Prostate gland (tissue), 2 donors: ENCODE data around the gene RPL10L. TPM values are rescaled to one million over a fixed set of nuclear protein-coding genes. Genes with fewer than 3 reads are reported as not detected.

Experiments
- DNase-seq: peaks from one replicate; pipeline ENCODE4 v3.0.0-alpha.2; 2019; ENCODE audit warnings: low spot score
- H3K27ac ChIP-seq, 2 donors: fragments of 200-600 bp; sonication (generic); 2 replicates each; pipeline ENCODE4 v1.5.1; 2017 to 2019
- H3K27me3 ChIP-seq: fragments of 200-600 bp; sonication (generic); replicated peaks from 2 replicates; pipeline ENCODE4 v1.5.1; 2019; ENCODE audit not compliant: insufficient read depth
- H3K36me3 ChIP-seq, 2 donors: fragments of 200-600 bp; sonication (generic); 1 replicate in 1 of 2; 2 replicates in 1 of 2; pipeline versions ENCODE4 v1.5.1 to v1.8.1; 2017 to 2019
- H3K4me1 ChIP-seq: fragments of 200-600 bp; sonication (generic); replicated peaks from 2 replicates; pipeline ENCODE4 v1.5.1; 2019
- H3K4me3 ChIP-seq, 2 donors: fragments of 200-600 bp; sonication (generic); 2 replicates each; pipeline ENCODE4 v1.5.1; 2017 to 2019
- H3K9me3 ChIP-seq: fragments of 200-600 bp; sonication (generic); 2 replicates; pipeline ENCODE4 v1.5.1; 2017
- POLR2A ChIP-seq: fragments of 450-650 bp; IDR thresholded peaks from one replicate; pipeline ENCODE4 v1.6.1; 2016; ENCODE audit warnings: antibody characterized with exemption, mild to moderate bottlenecking
- POLR2AphosphoS5 ChIP-seq: sonication (generic); formaldehyde crosslinking; IDR thresholded peaks from one replicate; pipeline ENCODE4 v1.6.1; 2017; ENCODE audit warnings: antibody characterized with exemption
- WGBS: methylation state at CpG from one replicate; pipeline ENCODE4 v1.1.5; 2018; 5-methylcytosine and 5-hydroxymethylcytosine counted together
- intact Hi-C: fragments of 100-400 bp; cut with DNase I; formaldehyde crosslinking; loops from one replicate; pipeline ENCODE4 v1.14.2; 2022
- total RNA-seq, 2 donors: library from RNA; depleted of rRNA; stranded (reverse); fragments of >200 nt; gene quantifications; one replicate each; pipeline ENCODE4 v1.1.0, GENCODE V29; 2016
- TF ChIP-seq, protein P1 (sequence below), 4 experiments: fragments of 200-600 bp in 2 of 4; fragments of 450-650 bp in 2 of 4; sonication (generic) in 2 of 4; IDR thresholded peaks; 1 replicate in 3 of 4; 2 replicates in 1 of 4; pipeline ENCODE4 v1.5.1; 2016 to 2019; ENCODE audit warnings: antibody characterized with exemption in 4 of 4, mild to moderate bottlenecking in 2 of 4, moderate library complexity in 2 of 4

Gene RPL10L
- total RNA-seq: 1 to 10 TPM in 1 of 2 donors, not detected in 1; 7.8 TPM

DNA sequence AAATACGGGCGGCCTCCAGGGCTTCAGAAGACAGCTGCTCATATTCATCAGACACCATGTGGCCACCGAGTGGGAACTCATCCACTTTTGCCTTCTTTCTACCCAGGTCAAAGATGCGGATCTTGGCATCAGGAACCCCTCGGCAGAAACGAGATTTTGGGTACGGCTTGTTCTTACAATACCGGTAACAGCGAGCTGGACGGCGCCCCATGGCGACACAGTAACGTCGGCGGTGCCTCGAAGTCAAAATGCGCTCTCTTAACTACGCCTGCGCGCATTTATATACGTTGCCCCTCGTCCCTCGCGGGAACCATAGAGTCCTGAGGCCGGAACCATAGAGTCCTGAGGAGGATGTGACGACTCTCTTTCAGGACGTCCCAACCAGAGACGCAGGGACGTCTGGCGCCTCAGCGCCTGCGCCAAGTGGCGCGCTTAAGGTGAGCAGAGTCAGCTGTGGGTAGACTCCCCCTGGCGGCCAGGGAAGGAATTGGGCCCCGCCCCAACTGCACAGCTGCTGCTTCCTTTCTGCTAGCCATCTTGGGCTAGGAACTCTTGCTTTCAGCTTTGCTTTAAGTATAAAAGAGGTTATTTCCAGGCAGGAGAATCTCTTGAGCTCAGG is at the start of gene RPL10L:
Gene RPL10L (minus strand): TSS at position 256 of the 619 bp plus-strand sequence. CDS start 45 bp downstream, at position 211.
- no peaks in the 10 kb centered on the region for H3K27me3 ChIP-seq
- no peak within 1 kb of the TSS for H3K27ac ChIP-seq
- no peaks in the 10 kb centered on the region for H3K36me3 ChIP-seq
- TF ChIP-seq POLR2A (no peak), POLR2AphosphoS5 (no peak)
- TF ChIP-seq, protein P1, sequence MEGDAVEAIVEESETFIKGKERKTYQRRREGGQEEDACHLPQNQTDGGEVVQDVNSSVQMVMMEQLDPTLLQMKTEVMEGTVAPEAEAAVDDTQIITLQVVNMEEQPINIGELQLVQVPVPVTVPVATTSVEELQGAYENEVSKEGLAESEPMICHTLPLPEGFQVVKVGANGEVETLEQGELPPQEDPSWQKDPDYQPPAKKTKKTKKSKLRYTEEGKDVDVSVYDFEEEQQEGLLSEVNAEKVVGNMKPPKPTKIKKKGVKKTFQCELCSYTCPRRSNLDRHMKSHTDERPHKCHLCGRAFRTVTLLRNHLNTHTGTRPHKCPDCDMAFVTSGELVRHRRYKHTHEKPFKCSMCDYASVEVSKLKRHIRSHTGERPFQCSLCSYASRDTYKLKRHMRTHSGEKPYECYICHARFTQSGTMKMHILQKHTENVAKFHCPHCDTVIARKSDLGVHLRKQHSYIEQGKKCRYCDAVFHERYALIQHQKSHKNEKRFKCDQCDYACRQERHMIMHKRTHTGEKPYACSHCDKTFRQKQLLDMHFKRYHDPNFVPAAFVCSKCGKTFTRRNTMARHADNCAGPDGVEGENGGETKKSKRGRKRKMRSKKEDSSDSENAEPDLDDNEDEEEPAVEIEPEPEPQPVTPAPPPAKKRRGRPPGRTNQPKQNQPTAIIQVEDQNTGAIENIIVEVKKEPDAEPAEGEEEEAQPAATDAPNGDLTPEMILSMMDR (IDR thresholded peaks at IDR 0.05): no peak
- no peaks in the 10 kb centered on the region for H3K4me1 ChIP-seq
- no peak within 1 kb of the TSS for H3K4me3 ChIP-seq
- H3K9me3 ChIP-seq: no peaks in the 10 kb centered on the region
- intact Hi-C loops: no loop called here
- 95% methylated on average over 36 of the region's 36 CpGs for WGBS
- DNase-seq: no peak

GRCh38 chr14:46691819-46692218 is 40.2 kb upstream of the RPL10L start:
- WGBS: 45% methylated on average over 3 of the region's 3 CpGs
- H3K4me1 ChIP-seq: no peaks in the 10 kb centered on the region
- intact Hi-C loops: no loop called here
- no peaks in the 10 kb centered on the region for H3K27me3 ChIP-seq
- H3K9me3 ChIP-seq: no peaks in the 10 kb centered on the region
- H3K27ac ChIP-seq: peak overlapping the region in 1 of 2 donors; percentile 6
- no peak overlapping the region for H3K4me3 ChIP-seq
- H3K36me3 ChIP-seq: no peaks in the 10 kb centered on the region
- TF ChIP-seq, protein P1 (IDR thresholded peaks at IDR 0.05): no peak
- TF ChIP-seq POLR2A (no peak), POLR2AphosphoS5 (peak; percentile 56)
- peak; percentile 5 for DNase-seq

- Histone ChIP-seq H3K9me3 (no peaks in the 10 kb centered on the region), H3K4me1 (no peaks in the 10 kb centered on the region), H3K36me3 (no peaks in the 10 kb centered on the region), H3K27ac (no peak overlapping the region), H3K4me3 (no peak overlapping the region), H3K27me3 (no peaks in the 10 kb centered on the region)
- TF ChIP-seq POLR2A: no peak
- TF ChIP-seq, protein P1 (IDR thresholded peaks at IDR 0.05): no peak
- DNase-seq: no peak
- 89% methylated on average over 4 of the region's 4 CpGs for WGBS
- intact Hi-C loops: no loop called here
Observed at GRCh38 chr14:46686652-46687051, 35.1 kb upstream of the RPL10L start.

DNA sequence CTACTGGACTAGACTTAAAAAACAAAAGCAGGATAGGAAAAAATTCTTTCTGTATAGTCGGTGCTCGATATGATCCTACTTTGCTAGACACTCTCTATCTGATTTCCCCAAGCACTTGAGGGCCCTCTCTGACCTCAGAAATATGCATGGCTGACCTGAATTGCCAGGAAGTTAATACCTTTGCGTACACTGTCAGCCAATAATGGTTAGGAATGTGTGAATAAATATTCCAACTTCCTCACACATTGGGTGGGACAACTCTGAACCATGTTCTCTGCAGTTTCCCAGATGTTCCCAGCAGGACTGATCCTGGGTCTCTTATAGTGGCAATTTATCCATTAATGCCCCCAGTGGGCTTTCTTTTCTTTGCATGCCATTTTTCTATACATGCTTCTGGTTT is 20.5 kb upstream of the RPL10L start:
- WGBS: 86% methylated on average over 3 of the region's 3 CpGs
- no peaks in the 10 kb centered on the region for H3K4me1 ChIP-seq
- intact Hi-C loops: no loop called here
- H3K27ac ChIP-seq: no peak overlapping the region
- no peak for TF ChIP-seq POLR2AphosphoS5
- TF ChIP-seq, protein P1 (IDR thresholded peaks at IDR 0.05): no peak
- no peak for TF ChIP-seq POLR2A
- H3K9me3 ChIP-seq: no peaks in the 10 kb centered on the region
- no peaks in the 10 kb centered on the region for H3K27me3 ChIP-seq
- no peak for DNase-seq
- H3K4me3 ChIP-seq: no peak overlapping the region
- H3K36me3 ChIP-seq: no peaks in the 10 kb centered on the region

GRCh38 chr14:46663382-46663781 is 11.8 kb upstream of the RPL10L start:
- Histone ChIP-seq H3K9me3 (no peaks in the 10 kb centered on the region), H3K36me3 (no peaks in the 10 kb centered on the region), H3K27ac (no peak overlapping the region), H3K27me3 (no peaks in the 10 kb centered on the region), H3K4me1 (no peaks in the 10 kb centered on the region), H3K4me3 (no peak overlapping the region)
- 89% methylated on average over 4 of the region's 4 CpGs for whole genome bisulfite sequencing
- no peak for TF ChIP-seq POLR2A
- TF ChIP-seq, protein P1 (IDR thresholded peaks at IDR 0.05): no peak
- no peak for TF ChIP-seq POLR2AphosphoS5
- intact Hi-C loops: no loop called here
- DNase-seq: no peak
